Muscle of arm (tissue), 12 donors: ENCODE data around the gene RIN3. TPM values are rescaled to one million over a fixed set of nuclear protein-coding genes. Genes with fewer than 3 reads are reported as not detected.

Experiments used
- DNase-seq: peaks from one replicate; pipeline ENCODE4 v3.0.0-alpha.2; 2013
- polyA plus RNA-seq, 12 donors: library from polyadenylated mRNA; unstranded; fragments of 120-200 nt; gene quantifications; one replicate each; pipeline ENCODE4 v1.2.1, GENCODE V29; 2013; ENCODE audit not compliant: insufficient read length in 12 of 12

RIN3 gene
- polyA plus RNA-seq, 12 donors, result 9.8 to 50.6 (median 12.1) TPM; not detected in 1

DNA sequence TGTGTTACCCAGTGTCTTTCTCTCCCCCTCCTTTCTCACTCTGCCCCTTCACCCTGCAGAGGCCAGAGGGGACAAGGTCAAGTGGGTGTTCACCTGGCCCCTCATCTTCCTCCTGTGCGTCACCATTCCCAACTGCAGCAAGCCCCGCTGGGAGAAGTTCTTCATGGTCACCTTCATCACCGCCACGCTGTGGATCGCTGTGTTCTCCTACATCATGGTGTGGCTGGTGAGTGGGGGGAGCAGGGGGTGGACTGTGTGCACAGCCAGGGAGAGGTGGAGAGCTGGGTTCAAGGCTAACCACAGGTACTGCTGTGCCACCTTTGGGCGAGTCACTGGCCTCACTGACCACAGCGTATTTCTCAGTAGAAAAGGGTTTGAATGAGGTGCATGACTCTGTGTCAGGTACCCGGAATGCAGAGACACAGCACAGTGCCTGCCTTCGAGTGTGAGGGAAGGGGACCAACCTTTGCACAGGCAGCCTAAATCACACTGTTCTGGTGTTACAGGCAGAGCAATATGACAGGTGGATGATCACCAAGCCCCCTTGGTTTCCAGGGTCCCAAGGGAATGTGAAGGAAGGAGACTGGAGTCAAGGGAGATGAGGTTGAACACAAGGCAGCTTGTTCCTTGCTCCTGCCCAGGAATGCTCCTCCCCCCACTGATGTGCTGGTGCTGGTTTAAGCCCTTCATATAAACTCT lies 30.8 kb upstream of the RIN3 start:
- no peak for DNase-seq

DNA sequence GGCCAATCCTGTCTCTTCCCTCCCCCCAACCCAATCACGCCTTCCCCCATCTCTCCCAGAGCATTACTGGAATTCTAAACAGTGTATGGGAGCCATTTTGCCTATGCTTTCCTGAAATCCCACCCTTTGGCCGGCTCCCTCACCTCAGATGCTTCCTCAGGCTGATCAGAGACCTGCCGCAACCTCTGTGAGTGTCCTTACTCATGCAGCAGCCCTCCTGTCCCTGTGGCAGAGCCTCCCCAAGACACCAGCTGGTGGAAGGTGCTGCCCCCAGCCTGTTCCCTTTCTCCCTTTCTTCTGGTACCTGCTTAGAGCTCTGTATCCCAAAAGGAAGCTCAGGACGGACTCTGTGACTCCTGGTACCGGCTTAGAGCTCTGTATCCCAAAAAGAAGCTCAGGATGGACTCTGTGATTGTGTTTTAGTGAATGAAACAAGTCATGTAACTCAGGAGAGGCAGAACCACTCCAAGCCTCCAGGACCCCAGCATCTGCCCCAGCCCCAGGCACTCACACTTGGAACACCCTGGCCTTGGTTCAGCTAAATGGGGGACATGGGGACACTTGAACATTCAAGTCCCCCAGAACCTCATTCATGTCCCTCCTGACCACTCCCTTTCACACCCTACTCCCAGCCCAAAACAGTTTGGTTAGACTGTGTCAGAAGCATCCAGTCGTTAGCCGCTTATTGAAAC lies 29.3 kb upstream of the RIN3 start:
- no peak for DNase-seq

DNA sequence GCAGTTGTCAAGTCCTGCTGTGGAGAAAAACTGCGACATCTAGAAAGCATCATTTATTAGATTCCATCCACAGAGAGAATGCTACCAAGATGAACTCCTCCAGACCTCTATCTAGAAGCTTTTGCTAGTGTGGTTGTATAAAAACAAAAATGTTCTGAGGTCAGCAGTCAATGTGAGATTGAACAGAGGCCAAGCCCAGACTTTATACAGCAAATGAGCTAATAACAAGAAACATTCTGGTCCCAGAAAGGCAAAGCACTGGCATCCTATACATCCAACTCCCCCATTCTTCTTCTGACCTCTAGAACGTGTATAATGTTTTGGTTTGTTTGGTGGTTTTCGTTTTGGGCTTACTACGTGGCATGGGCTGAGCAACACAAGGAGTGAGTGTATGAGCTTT lies 26.7 kb upstream of the RIN3 start:
- no peak for DNase-seq

DNA sequence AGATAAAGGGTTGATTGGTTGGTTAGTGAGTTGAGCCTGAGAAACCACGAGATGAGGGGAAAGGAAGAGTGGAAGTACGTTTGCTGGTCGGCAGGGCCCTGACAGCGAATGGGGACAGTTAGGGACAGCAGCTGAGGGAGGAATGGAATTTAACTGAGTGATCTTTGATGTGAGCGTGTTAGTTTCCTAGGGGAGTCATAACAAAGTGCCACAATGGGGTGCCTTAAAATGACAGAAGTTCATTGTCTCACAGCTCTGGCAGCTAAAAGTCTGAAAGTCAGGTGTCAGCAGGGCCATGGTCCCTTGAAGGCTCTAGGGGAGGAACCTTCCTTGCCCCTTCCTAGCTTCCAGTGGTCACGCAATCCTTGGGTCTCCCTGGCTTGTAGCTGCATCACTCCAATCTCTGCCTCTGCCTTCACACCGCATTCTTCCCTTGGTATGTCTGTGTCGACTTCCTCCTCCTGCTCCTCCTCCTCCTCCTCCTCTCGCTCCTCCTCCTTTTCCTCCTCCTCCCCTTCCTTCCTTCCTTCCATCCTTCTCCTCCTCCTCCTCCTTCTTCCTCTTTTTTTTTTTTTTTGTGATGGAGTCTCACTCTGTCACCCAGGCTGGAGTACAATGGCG lies 26.0 kb upstream of the RIN3 start:
- no peak for DNase-seq

DNA sequence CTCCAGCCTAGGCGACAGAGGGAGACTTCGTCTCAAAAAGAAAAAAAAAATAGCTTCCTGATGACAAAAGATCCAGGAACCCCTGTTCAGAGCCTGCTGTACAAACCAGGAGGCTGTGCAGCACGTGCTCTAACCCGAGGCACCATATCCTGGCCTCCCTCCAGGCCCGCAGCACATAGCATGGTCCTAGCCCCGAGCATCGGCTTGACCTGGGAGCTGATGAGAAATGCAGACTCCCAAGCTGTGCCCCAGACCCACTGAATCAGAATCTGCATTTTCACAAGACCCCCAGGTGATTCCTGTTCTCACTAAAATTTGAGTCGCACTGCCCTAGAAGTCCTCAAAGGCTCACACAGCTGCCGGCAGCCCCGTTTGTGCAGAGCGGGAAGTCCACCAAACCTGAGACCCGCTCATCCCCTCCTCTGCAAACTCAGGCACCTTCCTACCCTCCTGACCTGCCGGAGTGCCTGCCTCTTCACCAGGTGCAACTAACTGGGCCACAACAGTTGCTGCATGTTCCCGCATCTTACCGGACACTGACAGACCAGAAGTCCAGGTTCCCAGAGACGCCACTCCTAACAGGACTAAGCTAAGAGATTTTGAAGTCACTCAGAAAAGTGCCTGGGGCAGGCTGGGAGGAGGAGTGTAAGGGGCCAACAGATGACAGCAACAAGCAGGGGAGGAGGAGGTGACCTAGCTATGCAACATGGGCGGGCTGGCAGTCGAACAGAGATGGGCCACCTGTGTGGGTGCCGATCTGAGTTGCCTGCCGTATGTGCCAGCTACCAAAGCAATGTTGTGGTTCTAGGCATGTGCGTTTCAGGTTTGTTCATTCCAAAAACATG lies 24.0 kb upstream of the RIN3 start:
- DNase-seq, result no peak

DNA sequence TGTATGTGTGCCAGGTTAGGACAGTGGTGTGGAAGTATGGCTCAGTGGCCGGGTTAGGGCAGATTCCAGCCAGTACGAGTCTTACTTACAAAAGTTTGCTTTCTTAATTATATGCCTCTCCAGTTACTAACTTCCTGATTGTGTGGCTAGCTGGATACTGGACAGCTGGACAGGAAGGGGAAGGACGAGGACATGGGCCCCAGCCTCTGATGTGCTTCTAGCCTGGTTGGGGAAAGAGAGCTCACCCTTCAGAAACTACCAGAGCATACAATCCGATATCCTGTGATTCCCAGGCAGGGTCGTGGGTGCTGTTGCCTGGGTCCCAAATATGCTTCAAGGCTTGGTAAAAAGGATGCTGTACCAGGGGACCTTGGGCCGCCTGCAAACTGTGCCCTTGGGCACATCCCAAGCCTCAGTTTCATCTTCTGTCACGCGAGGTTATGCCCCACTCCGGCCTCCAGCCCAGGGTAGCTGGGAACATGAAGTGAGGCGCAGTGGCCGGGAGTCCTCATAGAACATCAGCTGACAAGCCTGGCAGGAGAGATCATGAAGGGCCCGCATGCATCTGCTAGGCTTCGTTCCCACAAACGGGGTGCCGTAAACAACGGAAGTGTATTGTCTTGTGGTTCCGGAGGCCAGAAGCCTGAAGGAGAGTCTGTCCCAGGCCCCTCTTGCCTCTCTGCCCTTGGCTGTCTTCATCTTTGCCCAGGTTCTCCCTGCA lies 23.2 kb upstream of the RIN3 start:
- no peak for DNase-seq

DNA sequence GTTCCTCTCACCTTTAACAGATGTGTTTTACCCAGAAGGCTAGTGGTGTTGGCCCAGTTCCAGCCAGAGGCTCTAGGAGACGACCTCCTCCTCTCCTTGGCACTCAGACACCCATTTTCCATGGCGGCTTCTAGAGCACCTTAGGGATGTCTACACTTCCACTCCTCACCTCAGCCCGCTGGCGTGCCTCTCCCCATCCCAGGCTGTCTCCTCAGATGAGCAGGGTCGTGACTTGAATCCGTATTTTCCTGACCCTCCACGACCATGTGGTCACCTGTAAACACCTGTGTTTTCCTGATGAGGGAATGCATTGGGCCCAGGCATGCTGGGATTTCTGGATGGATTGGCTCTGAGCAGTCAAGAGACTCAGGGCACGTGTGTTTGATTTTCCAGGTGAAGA lies 21.8 kb upstream of the RIN3 start:
- DNase-seq, result no peak

GRCh38 chr14:92492258-92492657 lies 21.3 kb upstream of the RIN3 start:
- DNase-seq, result no peak

DNA sequence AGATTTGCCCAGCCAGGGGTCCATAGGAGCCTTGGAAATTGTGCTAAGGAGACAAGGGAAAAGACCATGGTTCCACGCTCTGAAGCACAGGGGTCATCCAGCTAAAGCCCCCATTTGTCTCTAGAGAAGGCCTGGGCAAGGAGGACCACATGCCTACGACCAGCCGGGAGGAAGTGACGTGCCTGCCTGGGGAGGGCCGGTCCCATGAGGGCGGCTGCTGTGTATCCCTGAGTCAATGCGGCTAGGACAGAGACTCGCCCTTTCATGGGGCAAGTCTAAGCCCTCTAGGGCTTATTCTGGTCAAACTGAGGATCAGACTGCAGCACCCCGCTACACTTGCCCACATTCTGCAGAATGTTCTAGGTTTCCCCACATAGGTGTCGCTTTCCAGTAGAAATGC lies 20.6 kb upstream of the RIN3 start:
- DNase-seq, result no peak

DNA sequence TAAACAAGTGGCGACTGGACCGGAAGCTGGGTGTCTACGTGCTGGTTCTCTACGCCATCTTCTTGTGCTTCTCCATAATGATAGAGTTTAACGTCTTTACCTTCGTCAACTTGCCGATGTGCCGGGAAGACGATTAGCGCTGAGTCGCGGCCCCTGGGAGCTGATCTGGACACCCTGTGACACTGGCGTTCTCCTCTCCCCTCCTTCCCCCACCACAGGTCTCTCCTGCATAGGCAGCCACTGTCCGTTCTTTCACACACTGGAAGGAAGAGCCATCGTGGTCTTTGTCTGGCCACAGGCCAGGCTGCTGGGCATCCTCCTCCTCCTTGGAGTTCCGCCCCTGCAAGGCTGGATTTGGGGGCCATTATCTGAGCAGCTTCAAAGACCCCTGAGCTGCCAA lies 20.1 kb upstream of the RIN3 start:
- DNase-seq, result no peak

GRCh38 chr14:92494512-92494911 lies 19.1 kb upstream of the RIN3 start:
- DNase-seq, result no peak

DNA sequence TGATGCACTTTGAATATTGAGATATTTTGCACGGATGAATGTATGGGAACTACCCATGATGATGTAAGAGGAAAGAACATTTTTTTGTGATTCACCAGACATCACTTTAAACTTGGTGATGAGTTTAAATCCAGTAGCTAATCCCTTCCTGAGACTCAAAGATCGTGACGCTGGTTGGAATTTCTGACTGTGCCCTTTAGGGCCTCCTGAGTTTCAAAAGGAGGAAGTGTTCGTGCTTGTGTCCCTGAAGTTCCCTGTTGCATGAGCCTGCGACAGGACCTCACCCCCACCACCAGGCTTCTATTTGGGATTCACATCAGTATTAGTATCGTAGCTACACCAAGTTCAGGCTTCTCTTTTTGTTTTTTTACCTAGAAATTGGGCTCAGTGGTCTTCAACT lies 18.6 kb upstream of the RIN3 start:
- DNase-seq, result no peak

DNA sequence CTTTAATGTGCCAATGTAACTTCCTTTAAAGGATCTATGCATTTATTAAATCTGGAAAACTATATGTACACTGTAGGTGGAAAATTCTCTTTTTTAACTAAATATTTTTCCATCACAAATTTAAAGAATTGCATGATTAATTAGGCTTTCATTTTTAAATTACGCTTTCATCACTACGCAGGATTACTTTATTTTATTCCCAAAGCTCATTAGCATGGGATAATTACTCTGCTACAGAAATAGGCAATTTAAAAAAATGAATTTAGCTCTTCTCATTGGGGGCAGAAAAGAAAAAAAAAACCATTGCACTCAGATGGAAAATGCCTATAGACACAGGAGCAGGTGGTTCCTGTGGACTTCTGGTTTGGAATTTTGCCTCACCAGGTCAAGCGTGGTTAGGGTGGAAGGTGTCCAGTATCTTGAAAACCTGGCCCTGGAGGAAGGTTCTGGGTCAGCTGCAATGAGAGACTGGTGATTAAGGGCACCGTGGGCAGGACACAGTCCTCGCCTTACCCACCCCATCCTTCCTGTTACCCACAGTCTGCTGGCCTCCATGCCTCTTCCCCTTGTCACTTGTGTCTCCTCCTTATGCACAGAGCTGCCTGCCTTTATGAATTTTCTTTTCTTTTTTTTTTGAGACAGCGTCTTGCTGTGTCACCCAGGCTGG lies 17.3 kb upstream of the RIN3 start:
- DNase-seq, result no peak

DNA sequence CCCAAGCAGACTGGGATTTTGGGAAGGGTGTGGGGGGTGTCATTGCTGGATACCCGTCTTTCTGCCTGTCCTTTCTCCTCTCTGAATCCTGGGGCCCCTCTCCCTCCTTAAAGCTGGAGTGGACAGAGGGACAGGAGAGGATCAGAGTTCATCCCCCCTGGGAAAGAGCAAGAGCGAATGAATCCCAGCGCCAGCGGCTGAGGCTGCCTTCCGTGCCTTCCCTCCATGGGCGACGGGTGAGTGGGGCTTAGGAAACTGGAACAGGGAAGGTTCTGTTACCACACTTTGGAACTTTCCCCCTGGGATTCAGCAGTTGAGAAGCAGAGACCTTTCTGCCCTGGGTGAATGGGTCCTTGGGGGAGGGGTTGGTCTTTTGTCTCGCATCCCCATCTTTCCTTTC lies 16.2 kb upstream of the RIN3 start:
- DNase-seq, result no peak

DNA sequence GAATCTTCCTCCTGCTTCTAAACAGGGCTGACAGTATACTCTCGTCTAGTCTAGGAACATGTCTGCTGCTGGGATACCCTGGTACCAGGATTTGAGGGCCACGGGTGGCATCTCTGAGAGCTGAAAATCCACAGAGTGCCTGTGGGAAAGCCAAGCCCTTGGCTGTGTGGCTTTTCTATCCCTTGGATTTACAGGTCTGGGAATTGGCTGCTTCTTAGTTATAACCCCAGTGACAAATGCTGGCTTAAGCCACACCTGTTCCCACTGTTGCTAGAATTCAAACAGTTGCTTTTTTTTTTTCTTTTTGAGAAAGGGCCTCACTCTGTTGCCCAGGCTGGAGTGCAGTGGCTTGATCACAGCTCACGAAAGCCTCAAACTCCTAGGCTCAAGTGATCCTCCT lies 14.3 kb upstream of the RIN3 start:
- DNase-seq, result no peak

- DNase-seq, result no peak
Measured at GRCh38 chr14:92500491-92500941, 13.1 kb upstream of the RIN3 start.

DNA sequence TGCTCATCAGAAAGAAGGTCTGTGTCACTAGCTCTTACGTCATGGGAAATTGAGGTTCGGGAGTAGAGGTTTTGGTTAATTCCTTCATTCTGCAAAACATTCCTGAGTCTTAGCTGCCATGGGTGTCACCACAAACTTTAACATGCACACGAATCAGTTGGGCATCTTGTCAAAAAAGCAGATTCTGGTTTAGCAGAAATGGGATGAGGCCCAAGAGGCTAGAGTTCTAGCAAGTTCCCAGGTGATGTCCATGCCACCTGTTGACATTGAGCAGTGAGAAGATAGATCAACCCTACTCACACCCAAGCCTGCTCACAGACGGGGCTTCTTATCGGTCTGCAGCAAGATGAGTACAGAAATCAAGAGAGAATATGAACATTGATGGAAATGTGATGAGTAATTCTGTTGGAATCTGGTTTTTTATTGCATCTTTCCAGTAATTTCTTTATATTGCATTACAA lies 11.7 kb upstream of the RIN3 start:
- no peak for DNase-seq

DNA sequence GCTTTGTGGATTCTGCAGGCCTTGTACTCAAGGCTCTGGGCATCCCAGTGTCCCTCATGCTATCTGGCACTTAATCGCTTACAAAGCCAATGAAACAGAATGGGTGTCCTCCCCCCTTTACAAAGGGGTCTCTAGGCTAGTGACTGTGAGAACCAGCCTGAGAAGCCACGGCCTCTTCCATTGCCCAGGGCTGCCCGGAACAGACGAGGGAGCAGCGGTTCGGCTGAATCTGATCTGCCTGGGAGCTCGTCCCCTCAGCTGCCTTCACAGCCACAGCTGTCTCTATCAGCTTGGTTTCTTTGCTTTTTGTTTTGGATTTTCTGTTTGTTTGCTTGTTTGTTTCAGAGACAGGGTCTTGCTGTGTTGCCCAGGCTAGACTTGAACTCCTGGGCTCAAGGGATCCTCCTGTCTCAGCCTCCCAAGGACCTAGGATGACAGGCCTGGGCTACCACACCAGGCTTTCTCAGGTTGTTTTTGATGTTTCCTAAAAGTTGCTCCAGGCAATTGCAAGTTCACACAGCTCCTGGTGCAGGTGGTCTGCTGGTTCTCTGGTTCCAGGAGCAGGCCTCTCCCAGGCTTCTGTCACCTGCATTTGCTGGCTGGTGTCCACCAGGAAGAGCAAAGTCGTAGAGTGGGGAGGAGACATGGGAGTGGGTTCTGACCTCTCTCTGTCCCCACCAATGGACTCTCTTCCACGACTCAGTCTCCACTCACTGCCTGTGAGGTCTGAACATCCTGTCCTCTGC lies 10.9 kb upstream of the RIN3 start:
- no peak for DNase-seq

DNA sequence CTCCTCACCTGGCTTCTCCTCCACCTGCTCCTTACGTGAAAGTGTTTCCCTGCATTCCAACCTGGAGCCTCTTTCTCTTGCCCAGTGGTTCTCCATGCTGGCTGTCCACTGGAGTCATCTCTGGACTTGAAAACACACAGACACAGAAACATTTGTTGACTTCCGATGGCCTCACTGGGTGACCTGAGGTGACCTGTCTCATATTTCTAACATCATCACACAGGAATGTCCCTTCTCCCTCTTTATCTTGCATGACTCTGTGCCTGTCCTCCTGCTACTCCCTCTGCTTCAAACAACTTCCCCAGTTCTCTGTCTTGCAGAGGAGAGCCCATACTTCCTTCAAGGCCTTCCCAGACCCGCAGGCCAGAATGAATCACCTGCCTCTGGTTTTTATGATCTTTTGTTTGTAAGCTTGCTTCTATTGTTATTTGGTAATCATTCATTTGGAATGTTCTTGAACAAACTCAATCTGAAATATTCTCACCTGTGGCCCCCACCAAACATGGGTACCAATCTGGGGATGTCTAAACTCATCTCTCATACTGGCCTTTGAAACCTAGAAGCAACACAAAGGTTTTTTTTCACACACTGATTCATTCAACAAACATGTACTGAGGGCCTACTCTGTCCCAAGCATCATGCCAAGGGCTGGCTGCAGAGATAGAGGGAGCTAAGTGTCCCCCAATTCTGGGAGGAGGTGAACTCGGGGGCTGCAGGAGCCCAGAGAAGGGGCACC lies 9.7 kb upstream of the RIN3 start:
- DNase-seq, result no peak
